HG03442 (cell line): ENCODE measurements around the gene MGRN1.

Experiments used
- ATAC-seq: cut with Tn5 transposase; IDR thresholded peaks from one replicate; pipeline ENCODE4 v1.9.1; 2021; ENCODE audit warnings: mild to moderate bottlenecking, moderate library complexity; ENCODE audit not compliant: unreplicated experiment

Gene MGRN1

GRCh38 chr16:4624015-4624826, at the start of gene MGRN1:
Gene MGRN1 (plus strand): TSS chr16:4624826. CDS start chr16:4624961, 135 bp downstream.
- peak; percentile 70 for ATAC-seq

- ATAC-seq = no peak
Observed at GRCh38 chr16:4574919-4575705, 49.5 kb upstream of the MGRN1 start.

GRCh38 chr16:4576008-4576407, 48.6 kb upstream of the MGRN1 start:
- no peak for ATAC-seq

- ATAC-seq = no peak
Observed at GRCh38 chr16:4578961-4579530, 45.6 kb upstream of the MGRN1 start.

- ATAC-seq = no peak
Observed at GRCh38 chr16:4580250-4580649, 44.4 kb upstream of the MGRN1 start.

- ATAC-seq = no peak
Observed at GRCh38 chr16:4583906-4584305, 40.7 kb upstream of the MGRN1 start.

- no peak for ATAC-seq
Observed at GRCh38 chr16:4586291-4586690, 38.3 kb upstream of the MGRN1 start.

GRCh38 chr16:4588386-4588785, 36.2 kb upstream of the MGRN1 start:
- ATAC-seq = no peak

GRCh38 chr16:4588961-4589360, 35.7 kb upstream of the MGRN1 start:
- no peak for ATAC-seq

GRCh38 chr16:4591191-4591590, 33.4 kb upstream of the MGRN1 start:
- no peak for ATAC-seq

- ATAC-seq = no peak
Observed at GRCh38 chr16:4591706-4592470, 32.7 kb upstream of the MGRN1 start.

GRCh38 chr16:4593086-4593485, 31.5 kb upstream of the MGRN1 start:
- no peak for ATAC-seq

- ATAC-seq = no peak
Observed at GRCh38 chr16:4594433-4595410, 29.9 kb upstream of the MGRN1 start.

GRCh38 chr16:4597174-4597573, 27.5 kb upstream of the MGRN1 start:
- ATAC-seq = no peak

GRCh38 chr16:4599037-4599436, 25.6 kb upstream of the MGRN1 start:
- no peak for ATAC-seq

- ATAC-seq = no peak
Observed at GRCh38 chr16:4599545-4599944, 25.1 kb upstream of the MGRN1 start.

GRCh38 chr16:4601036-4601863, 23.4 kb upstream of the MGRN1 start:
- no peak for ATAC-seq

- ATAC-seq = no peak
Observed at GRCh38 chr16:4601864-4602186, 22.8 kb upstream of the MGRN1 start.

GRCh38 chr16:4602331-4602730, 22.3 kb upstream of the MGRN1 start:
- no peak for ATAC-seq
